KMS-11 (cell line): ENCODE data around the gene C5orf46.

Experiments
- H2AFZ ChIP-seq: fragments of 200-600 bp; sonication (generic); 2 replicates; pipeline ENCODE4 v1.6.1; 2016; ENCODE audit warnings: antibody characterized with exemption, mixed run types, low read depth
- H3K27ac ChIP-seq: fragments of 200-600 bp; sonication (generic); 2 replicates; pipeline ENCODE4 v1.6.1; 2016; ENCODE audit warnings: mild to moderate bottlenecking, mixed run types
- H3K27me3 ChIP-seq: fragments of 200-600 bp; sonication (generic); 2 replicates; pipeline ENCODE4 v1.6.1; 2017; ENCODE audit warnings: mild to moderate bottlenecking, low read depth, mixed run types, moderate library complexity; ENCODE audit not compliant: insufficient read depth
- H3K36me3 ChIP-seq: fragments of 200-600 bp; sonication (generic); 2 replicates; pipeline ENCODE4 v1.6.1; 2017; ENCODE audit warnings: mild to moderate bottlenecking, mixed run types; ENCODE audit not compliant: insufficient read depth
- H3K4me1 ChIP-seq: fragments of 200-600 bp; sonication (generic); 2 replicates; pipeline ENCODE4 v1.6.1; 2016; ENCODE audit warnings: mild to moderate bottlenecking, low read depth, mixed run types; ENCODE audit not compliant: poor library complexity, severe bottlenecking
- H3K4me2 ChIP-seq: fragments of 200-600 bp; sonication (generic); 2 replicates; pipeline ENCODE4 v1.7.0; 2016; ENCODE audit warnings: mild to moderate bottlenecking, mixed run types
- H3K4me3 ChIP-seq: fragments of 200-600 bp; sonication (generic); IDR thresholded peaks from 2 replicates; pipeline ENCODE4 v1.6.1; 2017; ENCODE audit warnings: low read depth, low read length, mixed read lengths; ENCODE audit not compliant: insufficient read depth
- H3K79me2 ChIP-seq: fragments of 200-600 bp; sonication (generic); 2 replicates; pipeline ENCODE4 v1.6.1; 2016; ENCODE audit warnings: low read depth, mixed run types; ENCODE audit not compliant: insufficient read depth
- H3K9ac ChIP-seq: fragments of 200-600 bp; sonication (generic); 2 replicates; pipeline ENCODE4 v1.6.1; 2016; ENCODE audit warnings: mild to moderate bottlenecking, mixed run types
- H4K20me1 ChIP-seq: fragments of 200-600 bp; sonication (generic); 2 replicates; pipeline ENCODE4 v1.6.1; 2016; ENCODE audit warnings: mild to moderate bottlenecking, mixed run types; ENCODE audit not compliant: insufficient read depth
- CTCF ChIP-seq: fragments of 200-600 bp; sonication (generic); conservative IDR thresholded peaks from 2 replicates; pipeline ENCODE4 v1.6.1; 2017; ENCODE audit warnings: low read depth, mild to moderate bottlenecking, antibody characterized with exemption, low read length, moderate library complexity, mixed read lengths

C5orf46 gene

DNA sequence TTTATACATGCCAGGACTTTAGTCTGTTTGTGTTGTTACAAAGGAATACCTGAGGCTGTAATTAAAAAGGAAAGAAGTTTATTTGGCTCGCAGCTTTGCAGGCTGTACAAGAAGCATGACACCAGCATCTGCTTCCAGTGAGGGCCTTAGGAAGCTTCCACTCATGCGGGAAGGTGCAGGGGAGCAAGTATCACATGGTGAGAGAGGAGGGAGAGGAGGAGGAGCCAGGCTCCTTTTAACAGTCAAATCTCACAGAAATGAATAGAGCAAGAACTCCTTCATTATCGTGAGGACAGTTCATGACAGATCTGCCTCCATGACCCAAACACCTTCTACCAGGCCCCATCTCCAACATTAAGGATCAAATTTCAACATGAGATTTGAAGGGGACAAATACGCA lies 18.7 kb upstream of the C5orf46 start:
- H3K9ac ChIP-seq = no peak overlapping the region
- no peak overlapping the region for H3K4me3 ChIP-seq
- H4K20me1 ChIP-seq = no peaks in the 10 kb centered on the region
- H3K27ac ChIP-seq = no peak overlapping the region
- no peaks in the 10 kb centered on the region for H3K27me3 ChIP-seq
- no peak overlapping the region for H3K4me2 ChIP-seq
- no peak overlapping the region for H2AFZ ChIP-seq
- H3K79me2 ChIP-seq = no peaks in the 10 kb centered on the region
- no peaks in the 10 kb centered on the region for H3K4me1 ChIP-seq
- H3K36me3 ChIP-seq = no peaks in the 10 kb centered on the region
- TF ChIP-seq CTCF = no peak

GRCh38 chr5:147921136-147921535 lies 14.8 kb upstream of the C5orf46 start:
- no peaks in the 10 kb centered on the region for H4K20me1 ChIP-seq
- H3K9ac ChIP-seq = no peak overlapping the region
- H2AFZ ChIP-seq = no peak overlapping the region
- no peak for TF ChIP-seq CTCF
- H3K27ac ChIP-seq = no peak overlapping the region
- no peaks in the 10 kb centered on the region for H3K36me3 ChIP-seq
- no peaks in the 10 kb centered on the region for H3K27me3 ChIP-seq
- no peaks in the 10 kb centered on the region for H3K79me2 ChIP-seq
- no peak overlapping the region for H3K4me3 ChIP-seq
- H3K4me1 ChIP-seq = no peaks in the 10 kb centered on the region
- no peak overlapping the region for H3K4me2 ChIP-seq

- no peak overlapping the region for H2AFZ ChIP-seq
- H3K4me2 ChIP-seq = no peak overlapping the region
- no peaks in the 10 kb centered on the region for H3K36me3 ChIP-seq
- no peak overlapping the region for H3K27ac ChIP-seq
- no peaks in the 10 kb centered on the region for H3K79me2 ChIP-seq
- H3K9ac ChIP-seq = no peak overlapping the region
- TF ChIP-seq CTCF = no peak
- no peaks in the 10 kb centered on the region for H3K4me1 ChIP-seq
- H3K27me3 ChIP-seq = no peaks in the 10 kb centered on the region
- no peak overlapping the region for H3K4me3 ChIP-seq
- H4K20me1 ChIP-seq = no peaks in the 10 kb centered on the region
Measured at GRCh38 chr5:147920420-147921030, 14.2 kb upstream of the C5orf46 start.

DNA sequence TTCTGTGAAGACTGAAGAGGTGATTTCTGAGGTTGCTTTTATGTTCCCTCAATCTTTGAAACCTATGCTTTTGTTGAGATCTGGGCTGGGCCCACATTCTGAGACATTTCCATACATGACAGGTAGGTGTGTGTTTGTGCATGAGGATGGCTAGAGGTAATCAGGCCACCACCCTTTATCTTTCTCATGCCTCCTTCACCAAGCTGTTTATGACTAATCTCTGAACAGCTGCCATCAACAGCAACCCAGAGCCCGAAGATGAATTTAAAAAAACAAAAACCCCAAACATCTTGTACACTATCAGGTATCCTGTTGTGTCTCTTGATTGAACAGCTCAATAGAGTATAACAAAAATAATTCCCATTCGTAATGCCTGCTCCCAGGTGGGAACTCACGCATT lies 12.6 kb upstream of the C5orf46 start:
- Histone ChIP-seq H3K4me3 (no peak overlapping the region), H3K4me2 (no peak overlapping the region), H2AFZ (no peak overlapping the region), H3K36me3 (no peaks in the 10 kb centered on the region), H3K27me3 (no peaks in the 10 kb centered on the region), H3K4me1 (no peaks in the 10 kb centered on the region), H3K79me2 (no peaks in the 10 kb centered on the region), H3K27ac (no peak overlapping the region), H3K9ac (no peak overlapping the region), H4K20me1 (no peaks in the 10 kb centered on the region)
- no peak for TF ChIP-seq CTCF
